Measurements from ENCODE around the gene ACSM2A. TPM values are rescaled to one million over a fixed set of nuclear protein-coding genes. Genes with fewer than 3 reads are reported as not detected.

Gene ACSM2A
- total RNA-seq, 1 donor from 2014 or later, result 0.13 TPM

Other genes starting within 250 kb of the ACSM2A start
- not detected in 2 replicates for gene GP2, start 124.0 kb upstream of the ACSM2A start, total RNA-seq
- gene UMOD, start 98.8 kb upstream of the ACSM2A start, total RNA-seq, result not detected in 2 replicates
- gene PDILT, start 46.8 kb upstream of the ACSM2A start, total RNA-seq, result not detected in 2 replicates
- gene ACSM5, start 42.0 kb upstream of the ACSM2A start, total RNA-seq, result 1.3 and 5.6 TPM in 2 replicates
- 0.13 and 0.38 TPM in 2 replicates for gene ACSM2B, start 124.8 kb downstream of the ACSM2A start, total RNA-seq
- not detected in 2 replicates for gene ACSM1, start 246.2 kb downstream of the ACSM2A start, total RNA-seq

Measured in dermis microvascular lymphatic vessel endothelial cell (primary cell).